GM13977 (cell line): ENCODE results near the gene ATOH8.

Experiments
- DNase-seq: peaks from one replicate; pipeline ENCODE4 v3.0.0; 2012; ENCODE audit warnings: low spot score
- CTCF ChIP-seq: IDR thresholded peaks from 2 replicates; pipeline ENCODE4 v1.5.1; 2012; ENCODE audit warnings: mild to moderate bottlenecking, control low read depth; ENCODE audit not compliant: insufficient read depth; ENCODE audit errors: extremely low read depth, missing control alignments
- in situ Hi-C: fragments of 300-500 bp; cut with MboI; formaldehyde crosslinking; loops from one replicate; pipeline ENCODE4 v1.12.0; 2022; ENCODE audit warnings: low sequenced_read_pairs, low pct_unique_long_range_greater_than_20kb, mixed read lengths, inconsistent platforms; ENCODE audit not compliant: unreplicated experiment

The ATOH8 gene

DNA sequence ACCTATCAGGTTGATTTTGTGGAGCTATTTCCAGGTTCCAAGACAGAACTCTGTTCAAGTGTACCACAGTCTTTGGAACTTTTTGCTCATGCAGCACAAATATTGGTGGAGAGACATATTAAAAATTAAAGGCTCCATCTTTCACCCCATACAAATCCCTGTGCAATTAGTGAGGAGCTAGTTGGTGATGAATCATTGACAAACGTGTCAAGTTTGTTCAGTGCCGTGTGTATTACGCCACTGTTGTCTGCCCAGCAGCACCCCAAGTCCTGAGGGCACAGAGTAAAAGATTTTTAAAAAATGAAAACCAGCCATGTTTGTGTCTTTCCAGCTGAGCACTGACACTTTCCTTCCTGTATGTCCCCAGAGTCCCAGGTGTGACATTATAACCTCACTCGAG is 9.3 kb downstream of the ATOH8 start:
- no peak for DNase-seq
- in situ Hi-C loops = no loop called here
- TF ChIP-seq CTCF = no peak

DNA sequence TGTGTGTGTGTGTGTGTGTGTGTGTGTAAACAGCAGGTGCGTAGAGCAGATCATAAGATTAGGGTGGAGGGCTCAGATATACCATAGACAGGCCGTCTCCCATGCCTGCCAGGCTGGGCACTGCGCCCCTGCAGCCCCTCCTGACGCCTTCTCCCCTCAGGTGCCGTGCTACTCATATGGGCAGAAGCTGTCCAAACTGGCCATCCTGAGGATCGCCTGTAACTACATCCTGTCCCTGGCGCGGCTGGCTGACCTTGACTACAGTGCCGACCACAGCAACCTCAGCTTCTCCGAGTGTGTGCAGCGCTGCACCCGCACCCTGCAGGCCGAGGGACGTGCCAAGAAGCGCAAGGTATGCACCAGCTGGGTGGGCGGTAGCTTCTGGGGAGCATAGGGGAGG is 10.0 kb downstream of the ATOH8 start:
- no peak for DNase-seq
- in situ Hi-C loops = no loop called here
- no peak for TF ChIP-seq CTCF

GRCh38 chr2:85765081-85765731 is 11.4 kb downstream of the ATOH8 start:
- DNase-seq = no peak
- TF ChIP-seq CTCF = no peak
- in situ Hi-C loops = no loop called here

DNA sequence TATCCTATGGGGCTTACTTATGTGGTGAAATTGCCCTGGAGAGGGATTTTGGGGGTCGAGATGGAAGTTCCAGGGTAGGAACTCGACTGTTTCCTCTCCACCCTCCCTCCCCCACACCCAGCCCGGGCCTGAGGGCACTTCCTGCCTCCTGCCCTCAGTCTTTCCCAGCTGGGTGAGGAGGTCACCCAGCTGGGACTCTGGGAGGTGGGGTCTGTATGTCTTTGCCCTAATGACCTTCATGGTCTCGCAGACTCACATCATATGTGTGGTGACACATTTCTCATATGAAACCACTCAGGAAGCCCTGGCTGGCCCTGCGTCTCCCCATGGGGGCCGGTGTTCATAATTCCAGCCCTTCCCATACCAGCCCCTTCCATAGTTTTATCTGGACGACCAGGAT is 12.4 kb downstream of the ATOH8 start:
- no peak for DNase-seq
- TF ChIP-seq CTCF = no peak
- in situ Hi-C loops = no loop called here

DNA sequence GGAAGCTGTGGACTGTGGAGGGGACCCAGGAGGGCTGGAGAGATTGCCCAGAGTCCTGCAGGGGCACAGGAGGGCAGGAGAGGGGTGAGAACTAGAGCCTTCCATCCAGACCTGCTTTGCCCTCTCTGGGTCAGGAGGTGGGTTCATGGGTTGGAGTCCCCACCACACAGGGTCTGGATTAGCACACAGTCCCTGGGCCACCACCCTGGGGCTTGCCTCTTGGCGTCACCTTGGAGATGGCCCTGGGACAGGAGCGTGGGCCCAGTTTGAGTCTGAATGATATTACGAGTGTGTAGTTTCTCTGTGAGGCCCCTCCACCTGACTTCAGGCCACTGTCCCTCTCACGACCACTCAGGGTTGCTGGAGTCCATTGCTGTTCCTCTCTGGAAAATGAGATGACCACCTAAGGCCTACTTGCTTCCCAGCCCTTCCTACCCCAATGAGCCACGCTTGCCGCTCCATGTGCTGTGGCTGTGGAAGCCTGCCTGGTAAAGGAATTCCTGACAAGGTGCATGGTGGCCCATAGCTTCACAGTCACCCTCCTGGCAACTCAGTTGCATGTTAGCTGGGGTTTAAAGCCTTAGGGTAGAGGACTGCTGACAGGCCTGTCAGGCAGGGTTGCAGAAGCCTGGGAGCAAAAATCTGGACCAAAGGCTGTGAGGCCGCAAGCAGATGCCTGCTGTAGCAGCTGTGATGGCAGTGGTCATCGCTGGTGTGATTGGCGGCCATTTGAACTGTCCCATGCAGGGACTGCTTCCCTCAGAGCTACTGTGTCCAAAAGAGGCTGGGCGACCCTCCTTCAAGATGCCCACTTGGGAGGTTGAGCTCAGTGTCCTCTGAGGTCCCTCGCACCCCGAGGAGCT is 14.2 kb downstream of the ATOH8 start:
- in situ Hi-C loops = no loop called here
- TF ChIP-seq CTCF = no peak
- DNase-seq = no peak

- TF ChIP-seq CTCF = no peak
- no peak for DNase-seq
- in situ Hi-C loops = no loop called here
Measured at GRCh38 chr2:85768713-85769112, 14.9 kb downstream of the ATOH8 start.
